RPMI8226 (cell line): ENCODE measurements around the gene OXLD1.

Experiments
- DNase-seq: peaks from one replicate; pipeline ENCODE4 v3.0.0-alpha.2; 2015

The OXLD1 gene

GRCh38 chr17:81666342-81667191 is at the start of gene OXLD1, which contains the start of gene CCDC137:
OXLD1 (minus strand) TSS chr17:81666605; CDS start chr17:81666577, 28 bp downstream.
CCDC137 (plus strand) TSS chr17:81666737; CDS start chr17:81666767, 30 bp downstream.
- DNase-seq: peak; percentile 97

- DNase-seq: no peak
Measured at GRCh38 chr17:81715107-81715871, 48.9 kb upstream of the OXLD1 start.

- no peak for DNase-seq
Measured at GRCh38 chr17:81714412-81715106, 48.2 kb upstream of the OXLD1 start.

GRCh38 chr17:81713556-81714411 is 47.4 kb upstream of the OXLD1 start:
- peak; percentile 62 for DNase-seq

GRCh38 chr17:81713004-81713555 is 46.7 kb upstream of the OXLD1 start:
- peak; percentile 35 for DNase-seq

- DNase-seq: peak; percentile 67
Measured at GRCh38 chr17:81712468-81713003, 46.1 kb upstream of the OXLD1 start.

- DNase-seq: peak; percentile 98
Measured at GRCh38 chr17:81711814-81712467, 45.5 kb upstream of the OXLD1 start, which contains the start of gene SLC25A10. SLC25A10 (plus strand) TSS chr17:81712284; CDS start chr17:81712427, 143 bp downstream.

- peak; percentile 73 for DNase-seq
Measured at GRCh38 chr17:81710514-81711308, 44.3 kb upstream of the OXLD1 start.

GRCh38 chr17:81708739-81709185 is 42.4 kb upstream of the OXLD1 start:
- DNase-seq: no peak

GRCh38 chr17:81707725-81708646 is 41.6 kb upstream of the OXLD1 start:
- DNase-seq: no peak

GRCh38 chr17:81706757-81707624 is 40.6 kb upstream of the OXLD1 start:
- DNase-seq: no peak

- no peak for DNase-seq
Measured at GRCh38 chr17:81706232-81706611, 39.8 kb upstream of the OXLD1 start.

GRCh38 chr17:81705518-81706231 is 39.3 kb upstream of the OXLD1 start:
- DNase-seq: no peak

- no peak for DNase-seq
Measured at GRCh38 chr17:81703747-81704654, 37.6 kb upstream of the OXLD1 start.

GRCh38 chr17:81702934-81703746 is 36.7 kb upstream of the OXLD1 start, which contains the start of gene MRPL12:
MRPL12 (plus strand) TSS chr17:81703367; CDS start chr17:81703502, 135 bp downstream.
- peak; percentile 95 for DNase-seq
